GM23338 (cell line): ENCODE measurements around the gene TMEM37. TPM values are rescaled to one million over a fixed set of nuclear protein-coding genes. Genes with fewer than 3 reads are reported as not detected.

Experiments used
- ATAC-seq: fragments of 200-7000 bp; cut with Tn5 transposase; 3 replicates; pipeline ENCODE4 v1.9.1; 2020
- DNase-seq: peaks from one replicate; pipeline ENCODE4 v3.0.0-alpha.2; 2015; ENCODE audit warnings: low spot score
- H2AFZ ChIP-seq: fragments of 200-600 bp; sonication (generic); 2 replicates; pipeline ENCODE4 v1.8.0; 2016; ENCODE audit warnings: antibody characterized with exemption, mild to moderate bottlenecking, moderate library complexity
- H3F3A ChIP-seq: fragments of 200-600 bp; sonication (generic); replicated peaks from 2 replicates; pipeline ENCODE4 v1.8.0; 2017; ENCODE audit warnings: antibody characterized with exemption, mixed run types, low read depth
- H3K27ac ChIP-seq: fragments of 200-600 bp; sonication (generic); 2 replicates; pipeline ENCODE4 v1.6.1; 2016; ENCODE audit warnings: low read depth
- H3K27me3 ChIP-seq: fragments of 200-600 bp; sonication (generic); 2 replicates; pipeline ENCODE4 v1.8.0; 2016; ENCODE audit warnings: mild to moderate bottlenecking, mixed run types, moderate library complexity; ENCODE audit not compliant: insufficient read depth
- H3K36me3 ChIP-seq: fragments of 200-600 bp; sonication (generic); 2 replicates; pipeline ENCODE4 v1.8.0; 2016; ENCODE audit warnings: mild to moderate bottlenecking; ENCODE audit not compliant: insufficient read depth
- H3K4me1 ChIP-seq: fragments of 200-600 bp; sonication (generic); 2 replicates; pipeline ENCODE4 v1.8.0; 2016; ENCODE audit warnings: mild to moderate bottlenecking, moderate library complexity; ENCODE audit not compliant: insufficient read depth
- H3K4me2 ChIP-seq: fragments of 200-600 bp; sonication (generic); 2 replicates; pipeline ENCODE4 v1.7.1; 2017; ENCODE audit warnings: mixed run types
- H3K4me3 ChIP-seq: fragments of 200-600 bp; sonication (generic); 2 replicates; pipeline ENCODE4 v1.6.1; 2016; ENCODE audit warnings: mixed run types
- H3K79me2 ChIP-seq: fragments of 200-600 bp; sonication (generic); replicated peaks from 2 replicates; pipeline ENCODE4 v1.8.0; 2017; ENCODE audit warnings: mild to moderate bottlenecking; ENCODE audit not compliant: insufficient read depth
- H3K9me2 ChIP-seq: fragments of 200-600 bp; sonication (generic); 2 replicates; pipeline ENCODE4 v1.8.0; 2017; ENCODE audit not compliant: insufficient read depth
- H4K20me1 ChIP-seq: fragments of 200-600 bp; sonication (generic); replicated peaks from 2 replicates; pipeline ENCODE4 v1.8.0; 2017; ENCODE audit warnings: mild to moderate bottlenecking; ENCODE audit not compliant: insufficient read depth
- H3K27ac Mint-ChIP-seq: 2 replicates; pipeline ENCODE4 v1.8.0; 2020; ENCODE audit warnings: inconsistent platforms, mild to moderate bottlenecking, moderate library complexity, mixed read lengths
- H3K27me3 Mint-ChIP-seq: 3 replicates; pipeline ENCODE4 v1.8.0; 2022; ENCODE audit warnings: low read depth, mild to moderate bottlenecking, moderate library complexity, mixed read lengths, inconsistent platforms; ENCODE audit not compliant: insufficient read depth, poor library complexity
- H3K36me3 Mint-ChIP-seq: 3 replicates; pipeline ENCODE4 v1.8.0; 2021; ENCODE audit warnings: low read depth, mild to moderate bottlenecking, inconsistent platforms, moderate library complexity, mixed read lengths
- H3K4me1 Mint-ChIP-seq: 3 replicates; pipeline ENCODE4 v1.8.0; 2020; ENCODE audit warnings: mild to moderate bottlenecking, inconsistent platforms, mixed read lengths
- H3K4me3 Mint-ChIP-seq: 3 replicates; pipeline ENCODE4 v1.8.0; 2021; ENCODE audit warnings: moderate library complexity, mild to moderate bottlenecking, inconsistent platforms, mixed read lengths
- H3K9me3 Mint-ChIP-seq: 3 replicates; pipeline ENCODE4 v1.8.0; 2020; ENCODE audit warnings: moderate library complexity, mild to moderate bottlenecking, inconsistent platforms, mixed read lengths
- CREB1 ChIP-seq: fragments of 250-450 bp; sonication (Bioruptor Pico); IDR thresholded peaks from 2 replicates; pipeline ENCODE4 v1.5.0; 2020; ENCODE audit warnings: low read depth, mild to moderate bottlenecking, moderate library complexity
- CTCF ChIP-seq, 2 experiments: fragments of 200-600 bp in 1 of 2; sonication (generic) in 1 of 2; conservative IDR thresholded peaks; 2 replicates each; pipeline versions ENCODE4 v1.5.1 to v1.6.1; 2016 to 2017; ENCODE audit warnings: antibody characterized with exemption in 2 of 2, low read depth in 2 of 2, mild to moderate bottlenecking in 2 of 2, moderate library complexity in 1 of 2
- EZH2 ChIP-seq: fragments of 200-600 bp; sonication (generic); IDR thresholded peaks from one replicate; pipeline ENCODE4 v1.8.0; 2017; ENCODE audit warnings: antibody characterized with exemption, mild to moderate bottlenecking, low read depth; ENCODE audit not compliant: unreplicated experiment
- EZH2phosphoT487 ChIP-seq: fragments of 200-600 bp; sonication (generic); IDR thresholded peaks from one replicate; pipeline ENCODE4 v1.8.1; 2018; ENCODE audit warnings: antibody characterized with exemption; ENCODE audit not compliant: unreplicated experiment
- JUNB ChIP-seq: IDR thresholded peaks from one replicate; pipeline ENCODE4 v1.6.1; 2016; ENCODE audit warnings: antibody characterized with exemption; ENCODE audit not compliant: unreplicated experiment
- NANOG ChIP-seq: IDR thresholded peaks from 2 replicates; pipeline ENCODE4 v1.6.1; 2016; ENCODE audit warnings: antibody characterized with exemption, borderline replicate concordance
- POLR2AphosphoS5 ChIP-seq: IDR thresholded peaks from 2 replicates; pipeline ENCODE4 v1.6.1; 2016; ENCODE audit warnings: antibody characterized with exemption, low read depth
- STAT1 ChIP-seq: IDR thresholded peaks from one replicate; pipeline ENCODE4 v1.6.1; 2016; ENCODE audit warnings: antibody characterized with exemption; ENCODE audit not compliant: unreplicated experiment
- ZNF114 ChIP-seq: fragments of 250-450 bp; sonication (Bioruptor Pico); IDR thresholded peaks from 2 replicates; pipeline ENCODE4 v1.5.0; 2020; ENCODE audit warnings: mild to moderate bottlenecking, moderate library complexity
- ZNF331 ChIP-seq: fragments of 250-450 bp; sonication (Bioruptor Pico); IDR thresholded peaks from 2 replicates; pipeline ENCODE4 v1.5.0; 2020; ENCODE audit warnings: low read depth, mild to moderate bottlenecking, moderate library complexity
- ZNF462 ChIP-seq: fragments of 250-450 bp; sonication (Bioruptor Pico); IDR thresholded peaks from 2 replicates; pipeline ENCODE4 v1.5.0; 2020; ENCODE audit warnings: mild to moderate bottlenecking, moderate library complexity
- polyA plus RNA-seq: library from polyadenylated mRNA; unstranded; fragments of >200 nt; fragmentation: Nextera tagmentation; extraction: Ambion mirVana; gene quantifications from 2 replicates; pipeline ENCODE4 v1.2.1, GENCODE V29; 2016
- total RNA-seq: library from RNA; depleted of rRNA; stranded (reverse); fragments of >200 nt; shearing (Covaris generic); gene quantifications from 2 replicates; pipeline ENCODE4 v1.2.3, GENCODE V29; 2014
- TF ChIP-seq, protein P1 (sequence below): IDR thresholded peaks from 2 replicates; pipeline ENCODE4 v1.6.1; 2016; ENCODE audit warnings: antibody characterized with exemption
- TF ChIP-seq, protein P2 (sequence below): IDR thresholded peaks from one replicate; pipeline ENCODE4 v1.6.1; 2018; ENCODE audit warnings: antibody characterized with exemption; ENCODE audit not compliant: unreplicated experiment

The TMEM37 gene
- total and polyA plus RNA-seq, 2 experiments from 2014 or later, result 8.6 to 8.8 TPM

DNA sequence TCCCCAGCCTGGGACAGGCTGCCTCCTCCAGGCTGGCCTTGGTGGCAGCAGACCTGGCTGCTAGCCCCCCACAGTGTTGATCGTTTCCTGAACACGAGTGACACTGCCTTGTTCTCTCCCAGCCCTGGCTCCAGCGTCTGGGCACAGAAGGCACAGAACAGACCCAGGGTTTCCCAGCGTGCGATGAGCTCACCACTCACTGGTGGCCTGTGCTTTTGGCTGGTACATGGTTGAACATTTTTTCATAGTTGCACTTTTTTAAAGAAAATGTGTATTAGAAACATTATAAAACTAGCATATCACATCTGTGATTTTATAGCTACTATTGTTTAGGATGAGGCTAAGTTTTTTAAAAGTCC, 51.7 kb downstream of the TMEM37 start:
- Histone ChIP-seq H3K27ac (no peak overlapping the region), H3K4me1 (no peaks in the 10 kb centered on the region), H4K20me1 (no peaks in the 10 kb centered on the region), H3F3A (no peaks in the 10 kb centered on the region), H3K4me3 (no peak overlapping the region), H3K27me3 (no peaks in the 10 kb centered on the region), H2AFZ (no peak overlapping the region), H3K36me3 (no peaks in the 10 kb centered on the region), H3K79me2 (no peaks in the 10 kb centered on the region), H3K9me2 (no peaks in the 10 kb centered on the region), H3K4me2 (no peak overlapping the region)
- TF ChIP-seq EZH2phosphoT487, result no peak
- no peak for TF ChIP-seq ZNF462 (CRISPR knock-in tag)
- no peak for TF ChIP-seq ZNF331 (CRISPR knock-in tag)
- no peak for TF ChIP-seq JUNB
- TF ChIP-seq CTCF (conservative IDR thresholded peaks at IDR 0.05; ENCODE audit: low read depth in 2 of 2), result no peak
- no peak for TF ChIP-seq STAT1
- TF ChIP-seq ZNF114, result no peak
- no peak for TF ChIP-seq EZH2
- TF ChIP-seq, protein P1, sequence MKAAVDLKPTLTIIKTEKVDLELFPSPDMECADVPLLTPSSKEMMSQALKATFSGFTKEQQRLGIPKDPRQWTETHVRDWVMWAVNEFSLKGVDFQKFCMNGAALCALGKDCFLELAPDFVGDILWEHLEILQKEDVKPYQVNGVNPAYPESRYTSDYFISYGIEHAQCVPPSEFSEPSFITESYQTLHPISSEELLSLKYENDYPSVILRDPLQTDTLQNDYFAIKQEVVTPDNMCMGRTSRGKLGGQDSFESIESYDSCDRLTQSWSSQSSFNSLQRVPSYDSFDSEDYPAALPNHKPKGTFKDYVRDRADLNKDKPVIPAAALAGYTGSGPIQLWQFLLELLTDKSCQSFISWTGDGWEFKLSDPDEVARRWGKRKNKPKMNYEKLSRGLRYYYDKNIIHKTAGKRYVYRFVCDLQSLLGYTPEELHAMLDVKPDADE, result no peak
- no peak for TF ChIP-seq NANOG
- TF ChIP-seq, protein P2, sequence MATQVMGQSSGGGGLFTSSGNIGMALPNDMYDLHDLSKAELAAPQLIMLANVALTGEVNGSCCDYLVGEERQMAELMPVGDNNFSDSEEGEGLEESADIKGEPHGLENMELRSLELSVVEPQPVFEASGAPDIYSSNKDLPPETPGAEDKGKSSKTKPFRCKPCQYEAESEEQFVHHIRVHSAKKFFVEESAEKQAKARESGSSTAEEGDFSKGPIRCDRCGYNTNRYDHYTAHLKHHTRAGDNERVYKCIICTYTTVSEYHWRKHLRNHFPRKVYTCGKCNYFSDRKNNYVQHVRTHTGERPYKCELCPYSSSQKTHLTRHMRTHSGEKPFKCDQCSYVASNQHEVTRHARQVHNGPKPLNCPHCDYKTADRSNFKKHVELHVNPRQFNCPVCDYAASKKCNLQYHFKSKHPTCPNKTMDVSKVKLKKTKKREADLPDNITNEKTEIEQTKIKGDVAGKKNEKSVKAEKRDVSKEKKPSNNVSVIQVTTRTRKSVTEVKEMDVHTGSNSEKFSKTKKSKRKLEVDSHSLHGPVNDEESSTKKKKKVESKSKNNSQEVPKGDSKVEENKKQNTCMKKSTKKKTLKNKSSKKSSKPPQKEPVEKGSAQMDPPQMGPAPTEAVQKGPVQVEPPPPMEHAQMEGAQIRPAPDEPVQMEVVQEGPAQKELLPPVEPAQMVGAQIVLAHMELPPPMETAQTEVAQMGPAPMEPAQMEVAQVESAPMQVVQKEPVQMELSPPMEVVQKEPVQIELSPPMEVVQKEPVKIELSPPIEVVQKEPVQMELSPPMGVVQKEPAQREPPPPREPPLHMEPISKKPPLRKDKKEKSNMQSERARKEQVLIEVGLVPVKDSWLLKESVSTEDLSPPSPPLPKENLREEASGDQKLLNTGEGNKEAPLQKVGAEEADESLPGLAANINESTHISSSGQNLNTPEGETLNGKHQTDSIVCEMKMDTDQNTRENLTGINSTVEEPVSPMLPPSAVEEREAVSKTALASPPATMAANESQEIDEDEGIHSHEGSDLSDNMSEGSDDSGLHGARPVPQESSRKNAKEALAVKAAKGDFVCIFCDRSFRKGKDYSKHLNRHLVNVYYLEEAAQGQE, result no peak
- TF ChIP-seq POLR2AphosphoS5, result no peak
- no peak for TF ChIP-seq CREB1 (CRISPR knock-in tag)
- H3K9me3 Mint-ChIP-seq, result no peaks in the 10 kb centered on the region
- H3K27ac Mint-ChIP-seq, result no peak overlapping the region
- DNase-seq (no peak), ATAC-seq (no peak)
- H3K4me3 Mint-ChIP-seq, result no peak overlapping the region
- H3K4me1 Mint-ChIP-seq, result peaks cover 16% of the 10 kb centered on the region
- H3K27me3 Mint-ChIP-seq, result peaks cover 9% of the 10 kb centered on the region
- no peaks in the 10 kb centered on the region for H3K36me3 Mint-ChIP-seq
